NCI-H345 treated with DMSO at 0.1 percent for 48 hours (cell line): ENCODE data around the gene PRR20G.
"Not testable (repeated sequence)": the region's sequence is repeated elsewhere in the genome, so short reads cannot be mapped to it uniquely, and the experiment has no call there.

ENCODE experiments used
- DNase-seq: peaks from one replicate; lab custom pipeline; 2025; ENCODE audit not compliant: unreplicated experiment; lab: John Stamatoyannopoulos, UW

PRR20G gene

DNA sequence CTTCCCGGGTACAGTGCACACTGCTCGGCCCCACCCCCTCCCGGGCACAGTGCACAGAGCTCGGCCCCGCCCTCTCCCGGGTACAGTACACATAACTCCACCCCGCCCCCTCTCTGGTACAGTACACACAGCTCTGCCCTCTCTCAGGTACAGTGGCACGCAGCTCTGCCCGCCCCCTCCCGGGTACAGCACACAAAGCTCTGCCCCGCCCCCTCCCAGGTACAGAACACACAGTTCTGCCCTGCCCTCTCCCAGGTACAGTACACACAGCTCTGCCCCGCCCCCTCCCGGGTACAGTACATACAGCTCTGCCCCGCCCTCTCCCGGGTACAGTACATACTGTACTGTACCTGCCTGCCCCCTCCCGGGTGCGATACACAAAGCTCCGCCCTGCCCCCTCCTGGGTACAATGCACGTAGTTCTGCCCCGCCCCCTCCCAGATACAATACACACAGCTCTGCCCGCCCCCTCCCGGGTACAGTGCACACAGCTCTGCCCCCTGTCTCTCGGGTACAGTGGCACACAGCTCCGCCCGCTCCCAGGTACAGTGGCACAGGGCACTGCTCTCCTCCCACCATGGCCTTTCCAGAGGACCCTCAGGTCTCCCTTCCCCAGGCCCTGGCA is 16.4 kb upstream of the PRR20G start:
- peak; percentile 89 for DNase-seq

DNA sequence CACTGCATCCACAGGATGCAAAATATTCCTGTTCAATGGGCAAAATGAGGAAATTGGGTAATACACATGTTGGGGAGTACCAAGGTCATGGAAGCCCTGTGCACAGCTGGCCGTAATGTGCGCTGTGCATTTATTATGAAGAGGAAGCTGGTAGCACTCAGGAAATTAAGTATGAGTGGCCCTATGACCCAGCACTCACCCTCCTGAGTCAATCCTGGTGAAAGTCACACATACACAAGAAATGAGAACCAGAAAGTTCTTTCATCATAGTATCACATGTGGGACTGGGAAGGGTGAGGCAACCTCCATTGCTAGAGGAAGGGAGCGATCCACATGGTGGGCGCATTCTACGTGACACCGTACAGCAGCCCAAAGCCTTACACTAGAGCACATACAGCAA is 11.4 kb upstream of the PRR20G start:
- no peak for DNase-seq

DNA sequence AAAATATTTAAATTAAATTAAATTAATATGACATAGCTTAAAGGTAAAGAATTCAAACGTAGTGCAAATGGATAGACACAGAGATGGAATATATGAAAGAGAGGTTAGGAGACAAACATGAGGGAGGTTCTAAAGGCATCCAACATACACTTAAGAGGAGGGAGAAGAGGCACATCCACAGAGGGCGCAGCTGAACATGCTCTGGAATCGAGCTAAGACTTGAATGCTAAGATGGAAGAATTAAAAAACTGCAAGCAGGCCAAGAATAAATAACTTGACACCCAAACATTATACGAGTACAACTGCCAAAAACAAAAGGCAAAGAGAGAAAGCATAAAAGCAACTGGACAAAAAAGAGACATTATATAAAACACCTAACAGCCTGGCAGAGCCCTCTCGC is 9.1 kb upstream of the PRR20G start:
- no peak for DNase-seq

DNA sequence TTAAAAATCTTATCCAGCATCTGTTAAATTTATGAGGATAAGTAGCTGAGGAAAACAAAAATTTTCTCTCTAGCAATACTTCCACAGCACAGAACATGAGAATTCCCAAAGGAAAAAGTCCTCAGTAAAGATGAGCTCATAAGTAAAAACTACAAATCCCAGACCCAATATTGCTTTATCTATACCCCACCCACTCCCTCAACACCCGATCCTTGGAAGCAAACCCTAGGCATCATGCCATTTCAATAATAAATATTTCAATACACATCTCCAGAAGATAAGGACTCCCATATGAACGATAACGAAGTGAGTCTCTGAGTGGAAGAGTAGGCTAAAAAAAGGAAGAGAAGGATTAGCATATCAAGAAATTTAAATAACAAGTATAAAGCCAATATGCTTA is 8.3 kb upstream of the PRR20G start:
- no peak for DNase-seq

DNA sequence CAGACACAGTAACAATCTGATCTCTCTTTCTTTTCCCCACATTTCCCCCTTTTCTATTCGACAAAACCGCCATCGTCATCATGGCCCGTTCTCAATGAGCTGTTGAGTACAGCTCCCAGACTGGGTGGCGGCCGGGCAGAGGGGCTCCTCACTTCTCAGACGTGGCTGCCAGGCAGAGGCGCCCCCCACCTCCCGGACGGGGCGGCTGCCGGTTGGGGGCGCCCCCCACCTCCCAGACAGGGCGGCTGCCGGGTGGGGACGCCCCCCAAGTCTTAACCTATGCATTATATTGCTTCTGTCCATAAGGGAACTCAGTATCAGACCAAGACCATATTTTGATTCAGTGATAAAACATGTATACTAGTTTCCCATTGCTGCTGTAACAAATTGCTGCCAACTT is 5.8 kb upstream of the PRR20G start:
- not testable (repeated sequence) for DNase-seq

DNA sequence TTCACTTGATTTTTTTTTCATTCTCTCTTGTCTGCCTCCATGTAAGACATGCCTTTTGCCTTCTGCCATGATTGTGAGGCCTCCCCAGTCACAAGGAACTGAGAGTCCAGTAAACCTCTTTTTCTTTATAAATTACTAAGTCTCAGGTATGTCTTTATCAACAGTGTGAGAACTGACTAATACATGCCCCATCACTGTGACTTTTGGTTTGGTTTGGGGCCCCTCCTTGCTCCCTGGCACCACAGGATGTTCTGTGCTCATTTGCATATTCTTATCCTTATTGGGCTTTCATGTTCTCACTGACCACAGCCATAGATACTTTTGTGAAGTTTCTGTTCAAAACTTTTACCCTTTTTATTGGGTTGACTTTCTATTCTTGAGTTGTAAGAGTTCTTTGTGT is 3.8 kb upstream of the PRR20G start:
- no peak for DNase-seq

DNA sequence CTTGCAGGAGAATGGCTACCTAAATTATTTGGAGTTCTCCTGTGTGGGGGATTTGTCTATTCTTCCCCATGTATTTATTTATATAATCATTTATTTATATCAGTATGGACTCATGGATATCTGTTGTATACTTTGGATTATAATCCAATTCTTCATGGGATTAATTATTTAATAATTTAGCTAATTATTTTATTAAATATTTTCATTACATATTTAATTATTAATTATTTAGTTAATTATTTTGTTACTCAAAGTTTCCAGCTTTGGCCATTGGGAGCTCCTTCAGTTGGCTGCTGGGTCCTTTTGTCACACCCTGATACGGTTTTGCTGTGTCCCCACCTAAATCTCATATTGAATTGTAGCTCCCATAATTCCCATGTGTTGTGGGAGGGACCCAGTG is 3.3 kb upstream of the PRR20G start:
- no peak for DNase-seq

DNA sequence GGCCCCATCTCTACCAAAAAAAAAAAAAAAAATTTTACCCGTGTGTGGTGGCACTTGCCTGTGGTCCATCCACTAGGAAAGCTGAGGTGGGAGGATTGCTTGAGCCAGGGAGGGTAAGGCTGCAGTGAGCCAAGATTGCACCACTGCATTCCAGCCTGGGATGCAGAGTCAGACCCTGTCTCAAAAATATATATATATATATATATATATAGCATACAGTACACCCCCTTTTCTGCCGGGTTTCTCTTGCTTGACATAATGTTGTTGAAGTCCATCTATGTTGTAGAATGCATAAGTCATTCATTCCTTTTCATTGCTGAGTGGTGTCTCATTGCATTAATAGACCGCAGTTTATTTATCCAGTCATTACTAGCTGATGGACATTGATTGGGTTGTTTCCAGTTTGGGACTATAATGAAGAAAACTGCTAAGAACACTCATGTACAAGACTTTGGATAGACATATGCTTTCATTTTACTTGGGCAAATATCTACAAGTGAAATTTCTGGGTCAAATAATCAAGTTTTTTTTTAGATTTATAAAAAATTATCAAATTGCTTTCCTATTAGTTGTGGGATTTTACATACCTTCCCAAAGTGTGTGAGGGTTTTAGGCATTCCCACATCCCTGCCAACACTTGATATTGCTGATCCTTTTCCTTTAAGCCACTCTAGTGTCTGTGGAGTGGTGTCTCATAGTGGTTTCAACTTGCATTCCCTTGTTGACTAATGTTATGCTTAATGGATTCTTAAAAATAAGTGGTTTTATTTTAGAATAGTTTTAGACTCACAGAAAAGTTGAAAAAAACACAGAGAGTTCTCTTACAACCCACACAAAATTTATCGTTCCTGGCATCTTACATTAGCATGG is 2.1 kb upstream of the PRR20G start:
- no peak for DNase-seq

DNA sequence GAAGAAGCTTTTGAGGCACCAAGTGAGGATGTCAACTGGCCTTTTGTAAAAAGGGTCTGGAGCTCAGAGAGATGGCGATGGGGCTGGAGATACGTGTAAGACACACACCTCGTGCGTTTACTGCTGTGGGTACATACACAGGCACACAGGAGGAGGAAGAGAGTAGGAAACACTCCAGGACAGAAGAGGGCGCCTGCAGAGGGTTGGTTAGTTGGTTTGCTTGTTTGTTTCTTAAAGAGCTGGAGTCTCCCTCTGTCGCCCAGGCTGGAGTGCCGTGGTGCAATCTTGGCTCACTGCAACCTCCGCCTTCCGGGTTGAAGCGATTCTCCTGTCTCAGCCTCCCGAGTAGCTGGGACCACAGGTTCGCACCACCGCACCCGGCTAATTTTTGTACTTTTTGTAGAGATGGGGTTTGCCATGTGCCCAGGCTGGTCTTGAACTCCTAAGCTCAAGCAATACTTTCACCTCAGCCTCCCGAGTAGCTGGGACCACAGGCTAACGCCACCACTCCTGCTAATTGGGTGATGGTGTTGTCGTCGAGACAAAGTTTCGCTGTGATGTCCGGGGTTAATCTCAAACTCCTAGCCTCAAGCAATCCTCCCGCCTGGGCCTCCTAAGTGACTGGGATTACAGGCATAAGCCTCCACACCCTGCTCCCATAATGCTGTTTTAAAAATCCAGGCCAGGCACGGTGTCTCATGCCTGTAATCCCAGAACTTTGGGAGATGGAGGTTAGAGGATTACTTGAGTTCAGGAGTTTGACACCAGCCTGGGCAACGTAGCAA is 1.3 kb upstream of the PRR20G start:
- no peak for DNase-seq

DNA sequence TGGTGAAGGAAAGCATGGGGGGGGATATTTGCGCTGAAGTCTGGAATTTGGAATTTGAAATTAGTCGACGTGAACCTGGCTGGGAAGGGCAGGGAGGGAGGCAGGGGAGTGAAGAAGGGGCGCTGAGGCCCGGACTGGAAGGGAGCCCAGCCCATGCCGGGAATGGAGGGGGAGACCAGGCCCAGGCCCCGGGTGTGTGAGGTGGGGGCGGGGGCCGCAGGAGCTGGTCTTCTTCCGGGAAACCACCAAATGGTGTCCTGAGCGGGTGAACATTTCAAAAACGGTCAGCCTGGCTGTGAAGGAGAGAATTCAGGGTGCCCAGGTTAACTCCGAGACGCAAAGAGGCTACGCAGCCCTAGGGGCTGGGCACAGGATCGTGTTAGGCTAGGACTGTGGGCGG is 497 bp upstream of the PRR20G start:
- no peak for DNase-seq

DNA sequence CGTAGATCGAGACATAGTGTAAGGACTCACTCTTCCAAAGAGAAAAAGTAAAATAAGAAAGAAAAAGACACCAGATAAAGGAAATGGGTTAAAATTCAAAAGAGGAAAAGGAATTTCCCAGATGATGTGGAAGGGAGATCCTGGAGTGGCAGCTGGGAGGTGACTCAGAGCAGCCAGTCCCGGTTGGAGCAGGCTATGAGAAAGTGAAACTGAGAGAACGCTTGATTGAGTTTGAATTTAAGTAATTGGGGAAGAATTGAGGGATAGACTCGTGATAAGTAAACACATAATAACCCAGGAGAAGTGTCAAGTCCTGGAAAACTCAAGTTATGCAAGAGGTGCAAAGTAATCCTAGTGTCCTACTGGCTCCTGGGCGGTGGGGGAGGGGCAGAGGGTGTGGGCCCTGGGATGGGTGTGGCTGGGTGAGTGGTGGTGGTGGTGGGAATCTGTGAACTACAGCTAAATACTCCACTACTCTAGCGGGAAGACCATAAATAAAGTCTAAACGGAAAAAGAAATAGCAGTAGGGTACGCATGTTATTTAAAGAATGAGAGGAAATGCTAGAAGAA is 1.2 kb downstream of the PRR20G start:
- DNase-seq, result no peak

DNA sequence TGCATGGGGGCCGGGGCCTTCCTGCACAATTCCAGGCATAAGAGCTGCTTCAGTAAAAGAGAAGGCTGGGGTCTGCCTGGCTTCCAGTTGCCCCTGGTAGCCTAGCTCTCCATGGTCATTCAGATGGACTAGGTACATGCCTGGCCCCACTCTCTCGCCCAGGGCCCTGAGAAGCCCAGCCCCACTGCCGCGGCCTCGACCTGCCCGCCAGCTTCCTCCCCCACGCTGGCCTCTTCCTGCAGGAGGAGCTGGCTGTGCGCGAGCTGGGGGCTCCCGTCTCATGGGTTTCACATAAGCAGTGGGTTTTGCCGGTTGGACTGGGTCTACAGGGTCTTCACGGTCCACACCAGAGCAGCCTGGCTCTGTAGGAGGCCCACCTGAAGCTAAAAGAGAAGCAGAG is 3.6 kb downstream of the PRR20G start:
- DNase-seq, result no peak

DNA sequence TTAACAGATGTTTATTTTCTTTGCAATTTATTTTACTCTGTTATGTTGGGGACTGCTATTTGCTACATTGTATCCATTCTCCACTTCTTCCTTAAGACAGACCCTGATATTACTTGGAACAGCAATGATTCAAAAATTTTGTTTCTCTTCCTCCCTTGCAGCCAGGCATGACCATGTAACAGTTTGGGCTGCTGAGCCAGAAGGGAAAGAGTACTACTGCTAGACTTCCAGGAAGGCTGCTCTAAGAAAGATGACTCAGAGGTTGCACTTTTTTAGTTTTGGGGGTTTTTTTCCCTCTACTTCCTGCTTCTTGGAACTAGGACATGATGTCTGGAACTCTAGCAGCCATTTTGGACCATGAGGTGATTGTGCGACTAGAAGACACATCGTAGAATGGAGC is 10.3 kb downstream of the PRR20G start:
- no peak for DNase-seq

DNA sequence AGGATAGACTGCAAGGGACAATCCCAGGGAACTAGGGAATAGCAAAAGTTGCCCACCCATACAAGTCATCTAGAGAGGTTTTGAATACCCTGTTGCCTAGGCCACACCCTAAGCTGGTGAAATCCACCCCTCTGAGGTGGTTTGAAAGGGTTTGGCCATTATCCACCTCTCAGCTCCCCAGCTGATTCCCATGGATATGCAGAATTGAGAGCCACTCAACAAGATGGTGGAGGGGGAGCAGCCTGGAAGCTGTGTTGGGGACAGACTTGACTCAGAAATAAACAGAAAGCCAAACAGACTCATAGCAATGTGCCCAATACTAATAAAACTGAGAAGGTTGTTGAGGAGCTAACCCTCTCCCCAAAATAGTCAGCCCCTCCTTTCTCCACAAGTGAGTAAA is 10.9 kb downstream of the PRR20G start:
- DNase-seq, result no peak

DNA sequence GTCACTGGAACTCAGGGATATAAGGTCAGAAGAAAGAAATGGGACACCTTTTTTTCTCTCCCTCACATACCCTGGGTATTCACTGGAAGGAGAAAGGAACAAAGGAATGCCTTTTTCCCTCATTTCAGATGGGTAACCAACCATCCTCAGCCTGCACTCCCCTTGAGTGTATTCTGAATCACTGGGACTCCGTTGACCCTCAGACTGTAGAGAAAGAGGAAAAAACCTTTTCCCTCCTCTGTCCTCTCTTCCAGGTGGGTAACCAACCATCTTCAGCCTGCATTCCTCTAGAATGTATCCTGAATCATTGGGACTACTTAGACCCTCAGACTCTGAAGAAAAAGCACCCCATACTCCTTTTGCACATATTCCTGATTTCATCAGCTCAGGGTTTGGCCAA is 11.4 kb downstream of the PRR20G start:
- no peak for DNase-seq

DNA sequence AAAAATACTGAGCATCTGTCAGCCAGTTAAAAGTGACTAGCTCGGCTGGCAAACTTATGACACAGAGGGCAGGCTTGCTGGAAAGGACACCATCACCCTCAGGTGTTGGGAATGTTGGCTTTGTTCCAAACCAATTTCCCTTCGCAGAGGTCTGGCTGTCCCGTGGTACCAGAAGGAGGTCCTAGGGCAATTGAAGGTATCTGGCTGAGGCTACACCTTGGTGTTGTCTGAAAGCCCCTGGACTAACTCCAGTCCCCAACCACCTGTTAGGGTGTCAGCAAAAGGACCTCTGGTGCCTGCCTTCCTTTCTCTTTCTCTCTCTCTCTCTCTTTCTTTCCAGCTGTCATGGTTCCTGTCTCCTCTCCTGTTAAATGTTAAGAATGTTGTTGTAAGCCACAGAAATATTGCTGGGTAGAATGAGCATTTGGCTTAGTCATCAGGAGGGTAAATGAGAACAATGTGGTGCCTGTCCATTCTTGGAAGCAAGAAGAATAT is 12.5 kb downstream of the PRR20G start:
- DNase-seq, result no peak

DNA sequence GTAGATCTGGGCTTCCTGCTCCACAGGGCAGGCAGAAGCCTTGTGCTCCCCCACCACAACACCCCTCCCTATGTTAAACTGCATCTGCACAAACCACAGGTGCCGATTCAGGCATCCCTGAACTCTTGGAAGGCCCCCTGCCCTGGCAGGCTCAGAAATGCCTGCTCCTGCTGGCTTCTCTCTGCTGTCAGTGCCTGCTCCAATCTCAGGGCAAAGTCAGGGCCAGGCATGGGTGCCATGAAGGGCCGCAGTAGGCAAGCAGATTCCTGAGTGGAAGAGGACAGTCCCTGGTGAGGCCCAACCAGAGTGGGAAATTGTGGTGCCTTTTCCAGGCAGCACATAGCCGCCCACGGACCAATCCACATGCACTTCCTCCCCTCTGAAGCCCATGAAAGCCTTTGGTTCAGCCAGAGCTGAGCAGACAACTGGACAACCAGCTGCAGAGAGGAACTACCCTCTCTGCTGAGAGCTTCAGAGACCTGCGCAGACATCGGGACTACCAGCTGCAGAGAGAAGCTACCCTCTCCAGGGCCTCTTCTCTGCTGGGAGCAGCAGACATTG is 13.6 kb downstream of the PRR20G start:
- DNase-seq, result no peak

DNA sequence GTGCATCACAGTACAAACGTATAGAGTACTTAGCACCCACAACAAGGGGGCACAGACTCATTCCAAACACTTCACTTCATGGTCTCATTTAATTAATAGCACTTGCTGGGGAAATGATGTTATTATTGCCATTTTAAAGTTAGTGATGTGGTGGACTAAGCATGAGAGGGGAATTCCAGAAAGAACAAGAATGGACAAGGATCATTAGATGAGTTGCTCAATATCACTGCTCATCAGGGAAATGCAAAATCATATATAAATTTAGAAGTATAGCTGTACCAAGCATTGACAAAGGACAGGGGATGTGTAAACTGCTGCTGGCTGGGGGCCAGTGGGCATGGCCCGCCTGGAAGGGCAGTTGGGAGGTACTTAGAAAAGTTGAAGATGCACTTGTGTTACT is 14.6 kb downstream of the PRR20G start:
- DNase-seq, result no peak

DNA sequence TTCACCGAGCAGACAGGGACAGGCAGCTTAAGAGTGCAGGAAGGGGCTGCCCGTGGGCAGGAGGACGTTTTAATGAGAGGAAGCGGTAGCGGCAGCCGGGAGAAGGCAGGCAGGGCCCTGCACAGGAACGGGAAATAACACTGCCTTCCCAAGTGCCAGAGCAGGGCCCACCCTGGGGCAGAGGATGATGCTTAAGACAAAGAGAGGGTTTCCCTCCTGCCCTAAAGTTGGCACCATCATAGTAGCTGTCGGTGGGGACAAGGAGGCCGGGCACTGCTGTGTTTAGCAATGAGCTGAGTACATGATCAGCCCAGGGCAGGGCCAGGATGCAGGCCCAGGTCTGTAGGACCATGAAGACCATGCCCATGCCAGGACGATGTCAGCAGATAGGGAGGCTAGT is 21.7 kb downstream of the PRR20G start:
- no peak for DNase-seq

DNA sequence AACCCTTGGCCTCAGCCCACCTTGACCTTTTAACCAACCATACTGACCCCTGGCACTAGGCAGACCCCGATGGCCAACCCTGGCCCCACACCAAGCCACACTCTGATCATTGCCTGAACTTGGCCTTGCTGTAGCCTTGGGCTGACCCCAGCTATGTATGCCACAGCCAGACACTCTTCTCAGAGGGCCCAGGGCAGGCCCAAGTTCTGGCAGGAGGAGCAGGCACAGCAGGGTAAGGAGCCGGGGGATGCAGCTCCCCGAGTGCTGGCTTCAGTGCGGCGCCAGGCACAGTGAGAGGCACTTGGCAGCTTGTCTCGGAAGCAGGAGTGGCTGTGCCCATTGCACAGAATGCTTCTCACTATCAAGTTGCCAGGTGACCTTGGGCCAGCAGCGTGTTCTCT is 22.3 kb downstream of the PRR20G start:
- DNase-seq, result no peak
